ENCODE results near the gene GALNT12. TPM values are rescaled to one million over a fixed set of nuclear protein-coding genes. Genes with fewer than 3 reads are reported as not detected.

Gene GALNT12
- total and polyA plus RNA-seq, 4 donors: 0.16 to 1.4 (median 0.25) TPM; not detected in 1

GRCh38 chr9:98823666-98824334 lies 16.3 kb downstream of the GALNT12 start:
- Histone ChIP-seq H3K27me3 (ENCODE audit: control insufficient read depth in 4 of 4, insufficient read depth in 4 of 4, low read length in 3 of 4) (no peaks in the 10 kb centered on the region), H3K36me3 (ENCODE audit: control insufficient read depth in 4 of 4, insufficient read depth in 3 of 4, low read depth in 1 of 4, low read length in 3 of 4) (no peaks in the 10 kb centered on the region), H3K4me1 (ENCODE audit: control insufficient read depth in 4 of 4, insufficient read depth in 4 of 4, low read length in 3 of 4) (no peaks in the 10 kb centered on the region), H3K9me3 (ENCODE audit: control insufficient read depth in 4 of 4, low read length in 3 of 4) (peaks cover 0 to 3% (median 1%) of the 10 kb centered on the region in 4 donors), H3K4me3 (ENCODE audit: low read depth in 1 of 3, low read length in 3 of 3) (no peak overlapping the region), H3K27ac (ENCODE audit: low read depth in 1 of 2, low read length in 2 of 2) (no peak overlapping the region), H3K9ac (ENCODE audit: low read depth in 1 of 2, low read length in 2 of 2) (no peak overlapping the region)
- WGBS: 96% methylated on average over 3 of the region's 3 CpGs
- no peak for TF ChIP-seq ATF3 (IDR thresholded peaks at IDR 0.05)
- no peak for DNase-seq (ENCODE audit: low spot score)

GRCh38 chr9:98825414-98825813 lies 17.9 kb downstream of the GALNT12 start:
- H3K9ac ChIP-seq (ENCODE audit: low read depth in 1 of 2, low read length in 2 of 2): no peak overlapping the region
- no peaks in the 10 kb centered on the region for H3K27me3 ChIP-seq (ENCODE audit: control insufficient read depth in 4 of 4, insufficient read depth in 4 of 4, low read length in 3 of 4)
- no peak overlapping the region for H3K4me3 ChIP-seq (ENCODE audit: low read depth in 1 of 3, low read length in 3 of 3)
- DNase-seq (ENCODE audit: low spot score): no peak
- H3K9me3 ChIP-seq (ENCODE audit: control insufficient read depth in 4 of 4, low read length in 3 of 4): no peaks in the 10 kb centered on the region
- no peaks in the 10 kb centered on the region for H3K4me1 ChIP-seq (ENCODE audit: control insufficient read depth in 4 of 4, insufficient read depth in 4 of 4, low read length in 3 of 4)
- no peak overlapping the region for H3K27ac ChIP-seq (ENCODE audit: low read depth in 1 of 2, low read length in 2 of 2)
- WGBS: 89% methylated on average over 3 of the region's 3 CpGs
- H3K36me3 ChIP-seq (ENCODE audit: control insufficient read depth in 4 of 4, insufficient read depth in 3 of 4, low read depth in 1 of 4, low read length in 3 of 4): no peaks in the 10 kb centered on the region
- TF ChIP-seq YY1 (IDR thresholded peaks at IDR 0.05): no peak
- TF ChIP-seq RXRA (IDR thresholded peaks at IDR 0.05): no peak
- TF ChIP-seq JUND (IDR thresholded peaks at IDR 0.05): no peak
- TF ChIP-seq, protein P1, sequence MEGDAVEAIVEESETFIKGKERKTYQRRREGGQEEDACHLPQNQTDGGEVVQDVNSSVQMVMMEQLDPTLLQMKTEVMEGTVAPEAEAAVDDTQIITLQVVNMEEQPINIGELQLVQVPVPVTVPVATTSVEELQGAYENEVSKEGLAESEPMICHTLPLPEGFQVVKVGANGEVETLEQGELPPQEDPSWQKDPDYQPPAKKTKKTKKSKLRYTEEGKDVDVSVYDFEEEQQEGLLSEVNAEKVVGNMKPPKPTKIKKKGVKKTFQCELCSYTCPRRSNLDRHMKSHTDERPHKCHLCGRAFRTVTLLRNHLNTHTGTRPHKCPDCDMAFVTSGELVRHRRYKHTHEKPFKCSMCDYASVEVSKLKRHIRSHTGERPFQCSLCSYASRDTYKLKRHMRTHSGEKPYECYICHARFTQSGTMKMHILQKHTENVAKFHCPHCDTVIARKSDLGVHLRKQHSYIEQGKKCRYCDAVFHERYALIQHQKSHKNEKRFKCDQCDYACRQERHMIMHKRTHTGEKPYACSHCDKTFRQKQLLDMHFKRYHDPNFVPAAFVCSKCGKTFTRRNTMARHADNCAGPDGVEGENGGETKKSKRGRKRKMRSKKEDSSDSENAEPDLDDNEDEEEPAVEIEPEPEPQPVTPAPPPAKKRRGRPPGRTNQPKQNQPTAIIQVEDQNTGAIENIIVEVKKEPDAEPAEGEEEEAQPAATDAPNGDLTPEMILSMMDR (IDR thresholded peaks at IDR 0.05; ENCODE audit: low read depth, low read length, missing input control): no peak
- no peak for TF ChIP-seq FOXA1 (IDR thresholded peaks at IDR 0.05)
- no peak for TF ChIP-seq HNF4A (conservative IDR thresholded peaks at IDR 0.05)
- no peak for TF ChIP-seq ATF3 (IDR thresholded peaks at IDR 0.05)
- no peak for TF ChIP-seq MAX (IDR thresholded peaks at IDR 0.05)
- no peak for TF ChIP-seq RAD21 (IDR thresholded peaks at IDR 0.05)
- TF ChIP-seq GABPA (IDR thresholded peaks at IDR 0.05 in 1 of 2, conservative IDR thresholded peaks at IDR 0.05 in 1 of 2): no peak
- no peak for TF ChIP-seq NR2F2 (IDR thresholded peaks at IDR 0.05)
- no peak for TF ChIP-seq HNF4G (IDR thresholded peaks at IDR 0.05)
- TF ChIP-seq EGR1 (IDR thresholded peaks at IDR 0.05; ENCODE audit: low read depth in 2 of 2): no peak
- no peak for TF ChIP-seq SP1 (IDR thresholded peaks at IDR 0.05)
- no peak for TF ChIP-seq REST (IDR thresholded peaks at IDR 0.05)
- no peak for TF ChIP-seq TAF1 (conservative IDR thresholded peaks at IDR 0.05)
- no peak for TF ChIP-seq FOXA2 (IDR thresholded peaks at IDR 0.05)
- TF ChIP-seq, protein P2, sequence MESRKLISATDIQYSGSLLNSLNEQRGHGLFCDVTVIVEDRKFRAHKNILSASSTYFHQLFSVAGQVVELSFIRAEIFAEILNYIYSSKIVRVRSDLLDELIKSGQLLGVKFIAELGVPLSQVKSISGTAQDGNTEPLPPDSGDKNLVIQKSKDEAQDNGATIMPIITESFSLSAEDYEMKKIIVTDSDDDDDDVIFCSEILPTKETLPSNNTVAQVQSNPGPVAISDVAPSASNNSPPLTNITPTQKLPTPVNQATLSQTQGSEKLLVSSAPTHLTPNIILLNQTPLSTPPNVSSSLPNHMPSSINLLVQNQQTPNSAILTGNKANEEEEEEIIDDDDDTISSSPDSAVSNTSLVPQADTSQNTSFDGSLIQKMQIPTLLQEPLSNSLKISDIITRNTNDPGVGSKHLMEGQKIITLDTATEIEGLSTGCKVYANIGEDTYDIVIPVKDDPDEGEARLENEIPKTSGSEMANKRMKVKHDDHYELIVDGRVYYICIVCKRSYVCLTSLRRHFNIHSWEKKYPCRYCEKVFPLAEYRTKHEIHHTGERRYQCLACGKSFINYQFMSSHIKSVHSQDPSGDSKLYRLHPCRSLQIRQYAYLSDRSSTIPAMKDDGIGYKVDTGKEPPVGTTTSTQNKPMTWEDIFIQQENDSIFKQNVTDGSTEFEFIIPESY (IDR thresholded peaks at IDR 0.05): no peak
